Stomach (tissue), 4 donors: ENCODE results near the gene SERTM1.

Source experiments
- EP300 ChIP-seq: sonication (generic); formaldehyde crosslinking; IDR thresholded peaks from one replicate; pipeline ENCODE4 v1.6.1; 2017; ENCODE audit warnings: antibody characterized with exemption
- TF ChIP-seq, protein P1 (sequence below), 7 experiments: fragments of 450-650 bp in 4 of 7; fragments of 200-600 bp in 3 of 7; sonication (generic) in 3 of 7; IDR thresholded peaks; one replicate each; pipeline ENCODE4 v1.5.1; 2016 to 2019; ENCODE audit warnings: antibody characterized with exemption in 7 of 7, control low read depth in 2 of 7, mild to moderate bottlenecking in 1 of 7

GRCh38 chr13:36700170-36700569, 26.4 kb downstream of the SERTM1 start:
- TF ChIP-seq, protein P1, sequence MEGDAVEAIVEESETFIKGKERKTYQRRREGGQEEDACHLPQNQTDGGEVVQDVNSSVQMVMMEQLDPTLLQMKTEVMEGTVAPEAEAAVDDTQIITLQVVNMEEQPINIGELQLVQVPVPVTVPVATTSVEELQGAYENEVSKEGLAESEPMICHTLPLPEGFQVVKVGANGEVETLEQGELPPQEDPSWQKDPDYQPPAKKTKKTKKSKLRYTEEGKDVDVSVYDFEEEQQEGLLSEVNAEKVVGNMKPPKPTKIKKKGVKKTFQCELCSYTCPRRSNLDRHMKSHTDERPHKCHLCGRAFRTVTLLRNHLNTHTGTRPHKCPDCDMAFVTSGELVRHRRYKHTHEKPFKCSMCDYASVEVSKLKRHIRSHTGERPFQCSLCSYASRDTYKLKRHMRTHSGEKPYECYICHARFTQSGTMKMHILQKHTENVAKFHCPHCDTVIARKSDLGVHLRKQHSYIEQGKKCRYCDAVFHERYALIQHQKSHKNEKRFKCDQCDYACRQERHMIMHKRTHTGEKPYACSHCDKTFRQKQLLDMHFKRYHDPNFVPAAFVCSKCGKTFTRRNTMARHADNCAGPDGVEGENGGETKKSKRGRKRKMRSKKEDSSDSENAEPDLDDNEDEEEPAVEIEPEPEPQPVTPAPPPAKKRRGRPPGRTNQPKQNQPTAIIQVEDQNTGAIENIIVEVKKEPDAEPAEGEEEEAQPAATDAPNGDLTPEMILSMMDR (IDR thresholded peaks at IDR 0.05) = no peak
- TF ChIP-seq EP300 = no peak
